PFSK-1 (cell line): ENCODE data around the gene GJB2.

ENCODE experiments used
- POLR2AphosphoS5 ChIP-seq: IDR thresholded peaks from 2 replicates; pipeline ENCODE4 v1.6.1; 2012; ENCODE audit warnings: low read depth, mild to moderate bottlenecking, control low read depth, low read length, moderate library complexity
- SIN3A ChIP-seq: IDR thresholded peaks from 2 replicates; pipeline ENCODE4 v1.6.1; 2012; ENCODE audit warnings: mild to moderate bottlenecking, low read length, moderate library complexity, borderline replicate concordance; ENCODE audit not compliant: insufficient read depth

DNA sequence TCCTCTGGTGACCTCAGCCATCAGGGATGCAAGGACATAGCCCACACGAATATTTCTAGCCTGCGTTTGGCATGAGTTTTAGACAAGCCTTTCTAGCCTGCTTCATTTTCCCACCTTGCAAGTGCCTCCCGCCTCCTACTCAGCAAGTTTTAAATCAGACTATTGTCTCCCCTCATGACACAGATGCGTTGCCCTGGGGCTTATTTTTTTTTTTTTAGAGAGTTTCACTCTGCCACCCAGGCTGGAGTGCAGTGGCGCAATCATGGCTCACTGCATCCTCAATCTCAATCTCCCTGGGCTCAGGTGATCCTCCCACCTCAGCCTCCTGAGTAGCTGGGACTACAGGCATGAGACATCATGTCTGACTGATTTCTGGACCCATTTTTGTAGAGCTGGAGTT is 14.6 kb downstream of the GJB2 start:
- TF ChIP-seq SIN3A (no peak), POLR2AphosphoS5 (no peak)
